NCI-H1436 (cell line): Measurements from ENCODE around the gene TMC5.
A peak's percentile ranks its signal among the peaks of the same experiment; 100 is the strongest.

Source experiments
- DNase-seq: peaks from one replicate; lab custom pipeline; 2025; lab: John Stamatoyannopoulos, UW

The TMC5 gene

DNA sequence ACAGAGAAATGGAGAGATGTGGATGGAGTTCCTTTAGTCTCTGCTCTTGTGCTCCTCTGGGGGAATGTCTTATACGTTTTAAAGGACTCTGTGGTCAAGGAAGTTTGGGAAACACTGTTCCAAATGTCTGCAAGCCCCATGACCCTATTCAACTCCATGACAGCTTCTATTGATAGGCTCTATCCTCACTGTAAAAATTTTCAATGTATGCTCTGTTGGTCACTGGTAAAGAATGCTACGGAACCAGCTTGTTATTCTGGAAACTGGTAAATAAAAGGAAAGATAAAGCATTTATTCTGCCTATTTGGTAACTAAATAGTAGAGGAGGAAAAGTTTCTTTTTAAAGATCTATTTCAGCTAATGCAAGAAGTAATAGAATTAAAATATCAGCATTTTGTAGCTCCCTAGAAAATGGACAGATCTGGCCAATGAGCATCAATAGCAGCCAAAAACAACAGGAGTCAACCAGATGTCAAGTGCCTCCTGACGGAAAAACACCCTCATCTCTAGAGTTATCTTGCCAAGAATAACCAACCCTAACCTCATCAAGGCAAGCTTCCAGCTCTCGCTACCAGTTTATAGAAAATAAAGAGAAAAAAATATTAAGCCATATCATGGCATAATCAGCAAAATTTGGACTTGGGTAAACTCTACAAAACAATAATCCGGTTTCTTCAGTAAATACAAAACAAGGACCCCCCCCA lies 88.1 kb downstream of the TMC5 start:
- DNase-seq, result no peak

DNA sequence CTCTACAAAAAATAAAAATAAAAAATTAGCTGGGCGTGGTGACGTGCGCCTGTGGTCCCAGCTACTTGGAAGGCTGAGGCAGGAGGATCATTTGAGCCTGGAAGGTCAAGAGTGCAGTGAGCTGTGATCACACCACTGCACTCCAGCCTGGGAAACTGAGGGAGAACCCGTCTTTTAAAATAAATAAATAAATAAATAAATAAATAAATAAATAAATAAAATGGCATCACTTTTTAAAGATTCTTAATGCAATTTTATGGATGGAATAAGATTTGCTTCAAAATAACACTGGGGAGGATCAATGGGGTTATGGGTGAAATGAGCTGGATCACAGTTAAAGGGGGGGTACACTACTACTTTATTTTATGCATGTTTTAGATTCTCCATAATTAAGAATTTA lies 89.3 kb downstream of the TMC5 start:
- no peak for DNase-seq

DNA sequence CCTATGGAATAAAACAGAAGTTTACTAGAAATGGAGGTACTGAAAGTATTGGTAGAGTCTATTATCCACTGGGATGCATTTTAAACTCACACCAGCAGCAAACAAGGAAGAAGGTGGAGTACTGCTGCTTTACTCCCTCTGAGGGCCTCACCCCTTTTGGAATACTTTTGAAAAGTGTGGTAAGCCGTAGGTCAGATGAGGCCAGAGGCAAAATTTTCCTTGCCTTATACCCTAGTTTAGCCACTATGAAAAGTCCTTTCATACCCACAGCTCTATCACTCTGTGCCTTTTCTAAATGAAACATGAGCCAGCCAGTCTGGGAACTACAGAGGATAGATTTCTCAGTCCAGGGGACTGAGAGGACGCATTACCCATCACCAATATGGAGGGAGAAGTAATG lies 90.2 kb downstream of the TMC5 start:
- DNase-seq, result no peak

GRCh38 chr16:19512297-19512696 lies 94.6 kb downstream of the TMC5 start:
- DNase-seq, result no peak

DNA sequence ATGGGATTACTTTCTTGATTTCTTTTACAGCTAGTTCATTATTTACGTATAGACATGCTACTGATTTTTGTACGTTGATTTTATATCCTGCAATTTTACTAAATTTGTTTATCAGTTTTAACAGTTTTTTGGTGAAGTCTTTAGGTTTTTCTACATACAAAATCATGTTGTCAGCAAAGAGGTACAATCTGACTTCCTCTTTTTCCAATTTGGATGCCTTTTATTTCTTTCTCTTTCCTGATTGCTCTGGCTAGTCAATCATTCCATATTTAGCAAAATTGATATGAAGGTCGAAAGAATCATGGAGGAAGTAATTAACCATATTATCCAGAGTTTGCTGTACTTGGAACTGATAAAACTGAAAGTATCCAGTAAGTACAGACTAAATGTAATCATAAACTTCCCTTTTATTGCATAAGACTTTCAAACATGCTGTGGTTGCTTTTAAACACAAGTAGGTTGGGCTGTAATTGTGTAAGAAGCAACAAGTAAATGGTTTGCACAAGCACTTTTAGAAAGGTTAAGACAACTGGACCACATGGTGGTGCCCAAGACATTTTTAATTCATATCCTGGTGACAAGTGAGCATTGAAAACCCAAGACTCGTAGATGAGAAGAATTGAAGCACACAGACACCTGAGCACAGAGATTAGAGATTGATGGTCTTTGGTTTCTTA lies 95.8 kb downstream of the TMC5 start:
- no peak for DNase-seq

DNA sequence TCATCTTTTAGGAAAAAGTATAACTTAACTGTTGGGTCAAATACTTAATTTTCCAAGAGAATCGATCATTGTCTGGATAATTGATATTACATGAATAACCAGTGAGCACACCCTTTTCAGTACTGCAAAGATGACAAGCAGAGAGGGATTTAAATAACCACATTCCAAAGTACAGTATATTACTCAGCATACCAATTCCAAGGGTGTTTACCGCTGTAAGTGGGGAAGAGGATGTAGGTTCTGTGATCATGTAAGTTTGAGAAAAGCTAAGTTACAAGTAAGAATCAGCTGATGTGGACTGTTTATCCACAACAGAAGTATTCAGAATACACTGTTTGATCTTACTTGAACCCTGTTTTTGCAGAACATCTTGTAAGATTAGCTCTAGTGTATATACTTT lies 98.1 kb downstream of the TMC5 start:
- no peak for DNase-seq

- DNase-seq, result no peak
These were observed 99.9 kb downstream of the TMC5 start for GRCh38 chr16:19517424-19518089.

DNA sequence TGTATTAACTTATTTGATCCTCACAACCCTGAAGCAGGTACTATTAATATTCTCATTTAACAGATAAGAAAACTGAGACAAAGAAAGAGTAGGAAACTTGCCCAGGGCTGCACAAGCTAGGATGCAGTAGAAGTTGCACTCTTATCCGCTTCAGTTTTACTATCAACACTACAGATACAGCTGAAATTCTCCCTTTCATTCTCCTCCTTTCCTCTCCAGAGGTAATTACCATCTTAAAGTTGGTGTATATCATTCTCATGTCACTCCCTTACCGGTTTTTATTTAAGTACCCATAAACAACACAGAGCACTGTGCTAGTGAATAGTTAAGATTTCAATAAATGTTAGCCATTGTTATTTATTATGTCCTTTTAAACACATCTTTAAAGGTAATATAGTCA lies 100.7 kb downstream of the TMC5 start:
- no peak for DNase-seq

DNA sequence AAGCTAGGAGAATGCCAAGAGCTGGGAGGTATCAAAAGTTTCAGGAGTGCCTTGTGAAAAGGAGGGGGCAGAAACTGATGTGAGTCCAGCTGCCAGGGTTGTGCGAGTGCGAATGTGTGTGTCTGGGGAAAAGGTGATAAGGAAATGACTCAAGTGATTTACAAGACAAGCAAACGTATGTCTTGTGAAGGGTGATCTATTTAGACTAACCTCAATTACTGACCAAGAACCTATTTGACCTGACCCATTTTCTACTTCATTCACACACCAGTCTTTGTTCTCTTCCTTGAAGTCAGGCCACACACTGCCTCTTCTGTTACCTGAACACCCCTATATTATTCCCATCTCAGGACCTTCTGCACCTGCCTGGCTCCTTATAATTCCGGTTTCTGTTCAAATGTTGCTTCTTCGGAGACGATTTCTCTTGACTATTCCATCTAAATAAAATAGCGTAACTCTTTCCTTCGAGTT lies 103.2 kb downstream of the TMC5 start:
- no peak for DNase-seq

DNA sequence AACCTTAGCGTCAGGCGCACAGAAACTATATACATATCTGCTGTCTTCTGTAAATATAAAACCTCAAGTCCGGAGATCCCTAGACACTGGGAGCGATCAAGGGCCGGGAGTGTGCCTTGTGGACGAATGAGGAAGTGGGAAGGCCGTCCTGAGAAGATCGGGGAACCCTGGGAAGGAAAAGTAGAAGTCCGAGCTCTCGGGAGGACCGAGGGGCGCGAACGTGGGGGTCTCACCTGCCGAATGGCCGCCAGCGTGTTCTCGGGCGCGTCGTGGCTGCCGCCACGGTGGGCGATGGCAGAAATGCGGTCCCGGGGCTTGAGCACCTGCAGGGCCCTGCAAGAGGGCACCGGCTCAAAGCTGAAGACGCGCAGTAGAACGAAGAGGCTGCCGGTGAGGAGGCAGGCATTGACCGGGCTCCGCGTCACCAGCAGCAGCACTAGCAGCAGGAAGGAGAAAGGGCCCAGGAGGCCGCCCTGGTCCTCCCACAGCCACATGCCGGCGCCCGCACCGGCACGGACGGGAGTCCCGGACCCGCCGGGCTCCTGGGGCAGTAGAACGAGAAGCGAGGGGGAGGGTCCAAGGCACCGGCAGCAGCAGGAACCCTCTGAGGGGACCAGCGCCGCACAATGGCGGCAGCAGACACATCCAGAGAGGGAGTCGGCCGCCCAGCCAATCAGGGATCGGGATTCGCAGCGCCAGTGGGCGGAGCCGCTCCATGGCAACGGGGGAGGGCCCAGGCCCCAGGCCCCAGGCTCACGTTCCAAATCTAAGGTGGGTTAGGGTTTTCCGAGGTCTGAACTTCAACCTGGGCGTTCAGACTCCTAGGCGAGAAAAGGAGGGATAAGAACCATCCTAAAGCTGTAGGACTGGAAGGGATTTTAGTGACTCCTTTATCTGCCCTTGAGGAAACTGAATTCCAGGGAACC lies 104.1 kb downstream of the TMC5 start, which contains the start of gene GDE1:
Gene GDE1 (minus strand): TSS at position 628 of the 926 bp plus-strand sequence. CDS start 134 bp downstream, at position 494.
- peak; percentile 93 for DNase-seq

DNA sequence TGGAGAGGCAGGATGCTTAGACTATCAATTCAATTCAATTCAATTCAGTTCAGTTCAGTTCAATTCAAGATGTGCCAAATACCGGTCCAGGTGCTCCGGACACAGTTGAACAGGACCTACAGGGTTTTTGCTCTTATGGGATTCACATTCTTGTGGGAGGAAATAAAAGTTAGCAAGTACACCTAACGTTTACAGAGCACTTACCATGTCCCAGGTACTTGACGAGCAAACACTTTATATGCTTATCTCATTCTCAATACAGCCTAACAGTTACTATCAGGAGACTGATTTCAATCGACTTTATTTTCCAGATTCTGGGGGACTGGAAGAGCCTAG lies 104.7 kb downstream of the TMC5 start:
- DNase-seq, result no peak

- DNase-seq, result no peak
These were observed 105.1 kb downstream of the TMC5 start for GRCh38 chr16:19522760-19523159.

DNA sequence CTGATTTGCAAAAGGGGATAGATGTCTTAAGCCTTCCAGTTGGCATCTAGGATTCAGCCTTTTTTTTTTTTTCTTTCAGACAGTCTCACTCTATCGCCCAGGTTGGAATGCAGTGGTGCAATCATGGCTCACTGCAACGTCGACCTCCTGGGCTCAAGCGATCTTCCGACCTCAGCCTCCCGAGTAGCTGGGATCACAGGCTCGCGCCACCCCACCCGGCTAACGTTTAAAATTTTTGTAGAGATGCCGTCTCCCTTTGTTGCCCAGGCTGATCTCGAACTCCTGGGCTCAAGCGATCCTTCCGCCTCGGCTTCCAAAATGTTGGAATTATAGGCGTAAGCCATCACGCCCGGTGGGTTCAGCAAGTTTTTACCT lies 105.5 kb downstream of the TMC5 start:
- no peak for DNase-seq

- peak; percentile 94 for DNase-seq
These were observed 106.1 kb downstream of the TMC5 start, which contains the start of gene CCP110 for GRCh38 chr16:19523559-19524355. TSS of gene CCP110 (plus strand) at chr16:19523942. CDS start at chr16:19527882, 3,940 bp downstream.

GRCh38 chr16:19524356-19524615 lies 106.6 kb downstream of the TMC5 start:
- no peak for DNase-seq

DNA sequence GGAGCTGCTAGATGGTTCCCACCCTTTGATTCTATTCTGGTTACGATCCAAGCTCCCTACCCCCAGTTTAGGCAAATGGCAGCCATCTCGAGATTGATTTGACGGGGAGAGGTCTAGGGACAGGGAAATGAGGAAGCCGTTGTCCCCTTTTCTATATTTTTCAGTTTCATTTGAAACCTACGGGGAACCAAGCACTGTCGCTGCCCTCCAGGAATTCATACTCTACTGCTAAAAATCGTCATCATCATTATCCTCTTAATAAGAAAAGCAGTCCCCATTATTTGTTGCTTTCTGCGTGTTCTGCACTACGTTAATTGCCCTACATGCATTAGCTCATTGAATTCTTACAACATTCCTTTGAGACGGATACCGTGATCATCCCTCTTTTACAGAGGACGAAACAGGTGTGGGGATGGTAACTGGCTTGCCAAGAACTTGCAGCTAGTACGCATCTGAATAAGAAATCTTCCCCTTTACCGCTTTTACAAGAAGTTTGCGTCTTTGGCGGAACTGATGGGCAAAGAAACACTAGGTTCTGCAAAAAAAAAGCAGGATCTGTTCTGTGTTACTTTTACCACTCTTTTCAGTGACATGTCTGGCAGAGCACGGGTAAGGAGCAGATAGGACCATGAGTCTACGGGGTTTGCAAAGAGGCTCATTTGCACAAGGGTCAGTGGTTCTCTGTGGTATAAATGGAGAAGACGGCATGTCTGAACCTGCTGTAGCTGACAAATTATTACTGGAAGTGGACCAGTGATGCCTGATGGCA lies 107.1 kb downstream of the TMC5 start:
- DNase-seq, result no peak

DNA sequence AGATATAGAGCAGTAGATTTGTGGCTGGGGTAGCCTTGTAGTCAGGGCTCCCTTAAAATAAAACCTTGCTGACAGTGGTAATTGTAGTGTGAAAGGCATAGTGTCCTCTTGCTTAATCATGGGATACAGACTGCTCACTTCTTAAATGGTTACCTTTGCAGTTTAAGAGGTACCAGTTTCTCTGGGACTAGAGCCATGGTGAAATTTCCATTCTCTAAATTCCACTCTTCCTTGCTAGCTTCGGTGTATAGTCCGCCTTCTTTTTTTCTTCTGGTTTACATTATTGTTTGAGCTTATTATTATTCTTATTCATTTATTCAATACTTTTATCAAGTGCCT lies 107.7 kb downstream of the TMC5 start:
- no peak for DNase-seq

GRCh38 chr16:19527161-19527560 lies 109.5 kb downstream of the TMC5 start:
- DNase-seq, result no peak

DNA sequence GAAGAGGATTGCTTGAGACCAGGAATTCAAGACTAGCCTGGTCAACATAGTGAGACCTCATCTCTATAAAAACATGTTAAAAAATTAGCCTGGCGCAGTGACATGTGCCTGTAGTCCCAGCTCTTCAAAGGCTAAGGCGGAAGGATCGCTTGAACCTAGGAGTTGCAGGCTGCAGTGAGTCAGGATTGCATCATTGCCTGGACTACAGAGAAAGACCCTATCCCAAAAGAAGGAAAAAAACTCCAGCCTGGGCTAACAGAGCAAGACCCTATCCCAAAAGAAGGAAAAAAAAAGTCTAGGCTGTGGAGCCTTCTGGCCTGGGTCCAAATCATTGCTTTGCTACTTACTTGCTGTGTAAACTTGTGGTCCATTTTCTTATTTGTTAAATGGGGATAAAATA lies 111.0 kb downstream of the TMC5 start:
- no peak for DNase-seq

DNA sequence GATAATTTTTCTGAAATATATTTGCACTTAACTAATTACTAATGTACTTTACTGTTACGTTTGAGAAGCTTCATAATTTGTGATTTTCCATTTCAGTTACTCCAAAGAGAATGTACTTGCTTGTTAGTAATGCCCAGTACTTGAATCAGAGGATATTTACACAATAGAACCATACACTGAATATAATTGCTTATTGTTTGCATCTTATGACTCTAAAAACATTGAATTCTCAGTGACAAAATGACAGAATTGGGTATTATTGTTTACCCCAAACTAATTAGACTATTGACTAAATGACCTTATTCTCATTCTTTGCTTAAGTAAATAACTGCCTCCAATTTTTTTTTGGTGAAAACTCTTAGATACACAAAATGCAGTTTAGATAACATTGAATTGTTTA lies 114.9 kb downstream of the TMC5 start:
- no peak for DNase-seq
